ENCODE results near the gene MPRIP.
"Not testable (repeated sequence)": the region's sequence is repeated elsewhere in the genome, so short reads cannot be mapped to it uniquely, and the experiment has no call there.

MPRIP gene

GRCh38 chr17:17128476-17129075 is 86.3 kb downstream of the MPRIP start:
- no peak for TF ChIP-seq JUND (IDR thresholded peaks at IDR 0.05; ENCODE audit: low read depth)
- in situ Hi-C loops (cut with HindIII; ENCODE audit: low pct_unique_long_range_greater_than_20kb, low sequenced_read_pairs): no loop called here
- DNase-seq (ENCODE audit: low read depth in 1 of 2, low spot score in 1 of 2): no peak

- no peak for TF ChIP-seq JUND (IDR thresholded peaks at IDR 0.05; ENCODE audit: low read depth)
- in situ Hi-C loops (cut with HindIII; ENCODE audit: low pct_unique_long_range_greater_than_20kb, low sequenced_read_pairs): no loop called here
- DNase-seq (ENCODE audit: low read depth in 1 of 2, low spot score in 1 of 2): no peak
Observed at GRCh38 chr17:17129466-17129865, 87.2 kb downstream of the MPRIP start.

- no peak for DNase-seq (ENCODE audit: low read depth in 1 of 2, low spot score in 1 of 2)
- in situ Hi-C loops (cut with HindIII; ENCODE audit: low pct_unique_long_range_greater_than_20kb, low sequenced_read_pairs): no loop called here
- TF ChIP-seq JUND (IDR thresholded peaks at IDR 0.05; ENCODE audit: low read depth): no peak
Observed at GRCh38 chr17:17130077-17130844, 88.0 kb downstream of the MPRIP start.

DNA sequence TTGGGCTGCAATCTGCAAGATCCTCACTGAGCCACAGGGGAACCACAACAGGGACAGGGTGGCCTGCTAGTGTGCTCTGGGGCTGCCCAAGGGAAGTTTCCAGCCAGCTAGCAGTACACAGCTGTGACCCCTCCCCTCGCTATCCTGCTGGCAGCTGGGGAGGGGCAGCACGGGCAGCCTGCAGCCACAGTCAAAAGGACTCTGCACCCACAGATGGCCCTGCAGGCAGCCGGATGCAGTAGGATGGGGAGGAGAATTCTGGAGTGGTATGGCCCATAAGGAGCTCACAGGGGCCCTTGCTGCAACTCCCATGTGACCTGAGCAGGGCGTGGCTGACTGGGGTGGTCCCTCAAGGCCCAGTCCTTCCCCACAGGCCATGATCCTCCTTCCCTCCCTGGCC is 89.6 kb downstream of the MPRIP start:
- no peak for TF ChIP-seq JUND (IDR thresholded peaks at IDR 0.05; ENCODE audit: low read depth)
- no peak for DNase-seq (ENCODE audit: low read depth in 1 of 2, low spot score in 1 of 2)

GRCh38 chr17:17132746-17133145 is 90.5 kb downstream of the MPRIP start:
- no peak for TF ChIP-seq JUND (IDR thresholded peaks at IDR 0.05; ENCODE audit: low read depth)
- no peak for DNase-seq (ENCODE audit: low read depth in 1 of 2, low spot score in 1 of 2)
- in situ Hi-C loops (cut with HindIII; ENCODE audit: low pct_unique_long_range_greater_than_20kb, low sequenced_read_pairs): no loop called here

More for the DNA sequence above, 89.6 kb downstream of the MPRIP start:
- in situ Hi-C loops (cut with HindIII; ENCODE audit: low pct_unique_long_range_greater_than_20kb, low sequenced_read_pairs): no loop called here

DNA sequence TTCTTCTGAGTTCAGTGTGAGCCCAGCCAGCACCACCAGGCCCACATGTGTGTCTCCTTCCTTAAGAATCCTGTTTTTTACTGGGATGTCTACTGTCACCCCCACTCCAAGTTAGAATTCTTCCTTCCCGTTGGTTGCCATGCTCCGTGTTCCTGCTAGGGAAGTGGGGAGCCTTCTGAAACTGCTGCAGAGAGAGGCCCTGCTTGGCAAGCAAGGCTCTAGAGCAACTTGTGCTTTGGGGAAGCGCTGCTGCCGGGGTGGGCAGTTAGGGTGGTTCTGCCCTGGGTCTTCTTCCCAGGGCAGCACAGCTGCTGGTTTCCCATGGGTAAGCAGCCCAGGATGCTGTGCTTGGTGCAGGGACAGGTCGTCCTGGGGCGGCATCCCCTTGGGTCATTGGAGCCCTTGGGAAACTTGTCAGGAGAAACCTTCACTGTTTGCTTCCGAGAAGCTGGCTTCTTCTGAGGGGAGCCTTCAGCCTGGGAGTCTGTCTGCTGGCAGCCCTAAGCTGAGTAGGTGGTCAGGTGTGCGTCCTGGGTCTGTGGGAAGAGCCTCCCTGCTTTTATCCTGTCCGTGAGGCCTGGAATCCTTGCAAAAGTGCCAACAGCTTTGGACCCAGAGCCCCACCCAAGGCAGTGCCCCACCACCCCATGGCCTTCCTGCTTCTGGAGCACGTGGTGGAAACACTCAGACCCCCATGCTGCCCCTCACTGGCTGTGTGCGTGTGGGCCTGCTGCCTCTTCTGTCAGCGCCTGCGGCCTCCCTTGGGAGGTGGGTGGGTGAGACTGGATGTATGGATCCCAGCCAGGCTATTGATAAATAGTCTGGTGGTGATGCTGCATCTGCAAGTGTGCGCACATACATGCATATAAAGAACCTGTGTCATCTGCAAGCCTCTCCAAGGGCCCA is 92.0 kb downstream of the MPRIP start:
- in situ Hi-C loops (cut with HindIII; ENCODE audit: low pct_unique_long_range_greater_than_20kb, low sequenced_read_pairs): no loop called here
- DNase-seq (ENCODE audit: low read depth in 1 of 2, low spot score in 1 of 2): no peak
- no peak for TF ChIP-seq JUND (IDR thresholded peaks at IDR 0.05; ENCODE audit: low read depth)

- DNase-seq (ENCODE audit: low read depth in 1 of 2, low spot score in 1 of 2): no peak
- no peak for TF ChIP-seq JUND (IDR thresholded peaks at IDR 0.05; ENCODE audit: low read depth)
- in situ Hi-C loops (cut with HindIII; ENCODE audit: low pct_unique_long_range_greater_than_20kb, low sequenced_read_pairs): no loop called here
Observed at GRCh38 chr17:17134957-17135333, 92.7 kb downstream of the MPRIP start.

GRCh38 chr17:17136221-17136620 is 94.0 kb downstream of the MPRIP start:
- DNase-seq (ENCODE audit: low read depth in 1 of 2, low spot score in 1 of 2); in situ Hi-C loops (cut with HindIII; ENCODE audit: low pct_unique_long_range_greater_than_20kb, low sequenced_read_pairs): not testable (repeated sequence)

DNA sequence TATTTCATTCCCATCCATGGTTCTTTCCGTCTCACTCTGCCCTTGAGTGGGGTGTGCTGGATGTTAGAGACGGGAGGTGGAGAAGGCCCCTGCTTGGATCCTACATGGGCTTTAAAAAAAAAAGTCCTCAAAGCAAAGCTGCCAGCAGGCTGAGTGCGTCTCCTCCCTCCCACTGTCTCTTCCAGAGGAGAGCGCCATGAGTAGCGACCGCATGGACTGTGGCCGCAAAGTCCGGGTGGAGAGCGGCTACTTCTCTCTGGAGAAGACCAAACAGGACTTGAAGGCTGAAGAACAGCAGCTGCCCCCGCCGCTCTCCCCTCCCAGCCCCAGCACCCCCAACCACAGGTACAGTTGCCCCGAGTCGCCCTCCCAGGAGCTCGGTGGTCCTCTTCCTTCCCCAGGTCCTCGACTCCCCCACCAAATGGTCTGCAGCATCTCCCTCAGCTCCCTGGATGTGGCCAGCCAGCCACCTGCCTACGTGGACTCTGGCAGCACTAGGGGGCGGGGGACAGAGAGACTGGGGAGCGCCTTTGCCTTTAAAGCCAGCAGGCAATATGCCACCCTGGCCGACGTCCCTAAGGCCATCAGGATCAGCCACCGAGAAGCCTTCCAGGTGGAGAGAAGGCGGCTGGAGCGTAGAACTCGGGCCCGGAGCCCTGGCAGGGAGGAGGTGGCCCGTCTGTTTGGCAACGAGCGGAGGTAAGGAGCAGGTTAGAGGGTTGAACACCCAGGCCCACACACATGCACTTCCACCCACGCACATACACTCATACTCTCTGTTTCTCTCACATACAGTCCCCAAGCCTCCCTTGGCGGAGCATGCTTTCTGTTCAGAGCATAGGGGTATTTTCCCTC is 95.7 kb downstream of the MPRIP start:
- no peak for DNase-seq (ENCODE audit: low read depth in 1 of 2, low spot score in 1 of 2)
- in situ Hi-C loops (cut with HindIII; ENCODE audit: low pct_unique_long_range_greater_than_20kb, low sequenced_read_pairs): no loop called here
- no peak for TF ChIP-seq JUND (IDR thresholded peaks at IDR 0.05; ENCODE audit: low read depth)

- peak in 1 of 2 experiments; percentile 36 for DNase-seq (ENCODE audit: low read depth in 1 of 2, low spot score in 1 of 2)
- no peak for TF ChIP-seq JUND (IDR thresholded peaks at IDR 0.05; ENCODE audit: low read depth)
- in situ Hi-C loops (cut with HindIII; ENCODE audit: low pct_unique_long_range_greater_than_20kb, low sequenced_read_pairs): no loop called here
Observed at GRCh38 chr17:17139972-17140589, 97.8 kb downstream of the MPRIP start.

DNA sequence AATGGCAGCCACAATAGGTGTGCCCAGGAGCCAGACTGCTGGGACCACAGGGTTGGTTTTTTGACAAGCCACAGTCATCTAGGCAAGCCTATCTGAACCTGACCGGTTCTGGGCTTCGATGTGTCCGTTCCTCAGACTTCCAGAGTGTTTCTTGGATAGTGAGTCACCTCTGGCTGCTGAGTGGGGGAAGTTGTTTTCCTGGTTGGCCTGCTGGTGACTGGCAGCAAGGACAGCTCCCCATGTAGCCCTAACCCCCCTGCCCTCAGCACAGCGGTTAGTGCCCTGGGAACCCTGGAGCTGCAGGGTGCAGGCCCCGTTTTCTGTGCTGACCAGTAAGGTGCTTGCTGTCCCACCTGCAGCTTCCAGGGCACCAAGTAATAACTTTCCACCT is 98.3 kb downstream of the MPRIP start:
- TF ChIP-seq JUND (IDR thresholded peaks at IDR 0.05; ENCODE audit: low read depth): no peak

DNA sequence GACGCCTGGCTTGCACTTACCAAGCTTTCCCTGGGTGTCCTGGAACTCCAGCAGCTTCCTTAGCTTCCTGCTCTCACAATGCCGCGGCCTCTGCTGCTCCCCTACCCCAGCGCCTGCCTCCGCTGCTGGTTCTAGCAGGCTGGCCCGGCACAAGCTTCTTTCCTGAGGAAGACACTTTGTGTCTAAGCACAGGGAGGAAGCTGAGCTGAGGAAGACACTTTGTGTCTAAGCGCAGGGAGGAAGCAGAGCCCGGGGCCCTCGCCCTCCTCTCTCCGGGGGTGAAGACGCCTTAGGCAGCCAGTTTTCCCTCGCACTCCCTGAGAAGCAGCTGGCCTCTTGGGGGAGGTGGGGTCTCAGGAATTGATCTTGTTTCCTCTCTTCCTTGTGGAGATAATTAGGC is 99.0 kb downstream of the MPRIP start:
- no peak for TF ChIP-seq JUND (IDR thresholded peaks at IDR 0.05; ENCODE audit: low read depth)
- no peak for DNase-seq (ENCODE audit: low read depth in 1 of 2, low spot score in 1 of 2)
- in situ Hi-C loops (cut with HindIII; ENCODE audit: low pct_unique_long_range_greater_than_20kb, low sequenced_read_pairs): no loop called here

More for the DNA sequence above, 98.3 kb downstream of the MPRIP start:
- in situ Hi-C loops (cut with HindIII; ENCODE audit: low pct_unique_long_range_greater_than_20kb, low sequenced_read_pairs): no loop called here
- no peak for DNase-seq (ENCODE audit: low read depth in 1 of 2, low spot score in 1 of 2)
